Keratinocyte (primary cell): ENCODE results near the gene CAMP. TPM values are rescaled to one million over a fixed set of nuclear protein-coding genes. Genes with fewer than 3 reads are reported as not detected.

Experiments used
- DNase-seq: peaks from one replicate; pipeline ENCODE4 v3.0.0-alpha.2; 2011; ENCODE audit warnings: low read depth, missing footprints, low spot score
- FAIRE-seq: peaks from 2 replicates; lab custom pipeline; 2011; peaks lifted over from hg19 to GRCh38; lab: Jason Lieb, UNC
- H2AFZ ChIP-seq: 2 replicates; pipeline ENCODE4 v1.6.0; 2012; ENCODE audit warnings: low read length, control low read depth, inconsistent platforms; ENCODE audit not compliant: control insufficient read depth
- H3K27ac ChIP-seq: 2 replicates; pipeline ENCODE4 v1.5.1; 2011; ENCODE audit warnings: low read length; ENCODE audit not compliant: control insufficient read depth, insufficient read depth
- H3K27me3 ChIP-seq: 3 replicates; pipeline ENCODE4 v1.6.0; 2011; ENCODE audit warnings: low read length; ENCODE audit not compliant: control insufficient read depth, insufficient read depth; ENCODE audit errors: extremely low read depth
- H3K36me3 ChIP-seq, 2 experiments: 2 replicates in 1 of 2; 3 replicates in 1 of 2; pipeline ENCODE4 v1.5.1; 2011; ENCODE audit warnings: low read length in 2 of 2, mild to moderate bottlenecking in 1 of 2; ENCODE audit not compliant: control insufficient read depth in 2 of 2, insufficient read depth in 2 of 2; ENCODE audit errors: extremely low read depth in 1 of 2
- H3K4me1 ChIP-seq: 3 replicates; pipeline ENCODE4 v1.5.1; 2011; ENCODE audit warnings: low read length; ENCODE audit not compliant: control insufficient read depth, insufficient read depth; ENCODE audit errors: extremely low read depth
- H3K4me2 ChIP-seq: 3 replicates; pipeline ENCODE4 v1.6.0; 2011; ENCODE audit warnings: low read depth, low read length; ENCODE audit not compliant: control insufficient read depth, insufficient read depth; ENCODE audit errors: extremely low read depth
- H3K4me3 ChIP-seq, 3 experiments: fragments of 200-600 bp in 1 of 3; sonication (generic) in 1 of 3; 2 replicates in 2 of 3; 3 replicates in 1 of 3; pipeline ENCODE4 v1.5.1; 2011 to 2016; ENCODE audit warnings: low read length in 3 of 3, mild to moderate bottlenecking in 3 of 3, control low read depth in 2 of 3, inconsistent platforms in 1 of 3, low read depth in 1 of 3, mixed read lengths in 1 of 3, mixed run types in 1 of 3, moderate library complexity in 1 of 3; ENCODE audit not compliant: control insufficient read depth in 2 of 3, insufficient read depth in 2 of 3; ENCODE audit errors: extremely low read depth in 1 of 3
- H3K79me2 ChIP-seq: 2 replicates; pipeline ENCODE4 v1.6.0; 2012; ENCODE audit warnings: low read length; ENCODE audit not compliant: control insufficient read depth, insufficient read depth
- H3K9ac ChIP-seq: 3 replicates; pipeline ENCODE4 v1.6.0; 2011; ENCODE audit warnings: low read length; ENCODE audit not compliant: control insufficient read depth, insufficient read depth; ENCODE audit errors: extremely low read depth
- H3K9me1 ChIP-seq: 3 replicates; pipeline ENCODE4 v1.6.0; 2011; ENCODE audit warnings: low read length; ENCODE audit not compliant: control insufficient read depth, insufficient read depth; ENCODE audit errors: extremely low read depth
- H3K9me3 ChIP-seq: 2 replicates; pipeline ENCODE4 v1.5.1; 2012; ENCODE audit warnings: low read depth, low read length; ENCODE audit not compliant: control insufficient read depth
- H4K20me1 ChIP-seq: 3 replicates; pipeline ENCODE4 v1.6.0; 2011; ENCODE audit warnings: low read length; ENCODE audit not compliant: control insufficient read depth, insufficient read depth; ENCODE audit errors: extremely low read depth
- CTCF ChIP-seq, 3 experiments: IDR thresholded peaks in 1 of 3; conservative IDR thresholded peaks in 1 of 3; optimal IDR thresholded peaks in 1 of 3; 2 replicates in 2 of 3; 3 replicates in 1 of 3; pipeline versions ENCODE3 to v1.5.1; 2011; ENCODE audit warnings: low read length in 3 of 3, mild to moderate bottlenecking in 3 of 3, moderate library complexity in 2 of 3, control low read depth in 1 of 3, inconsistent platforms in 1 of 3; ENCODE audit not compliant: insufficient read depth in 2 of 3; ENCODE audit errors: extremely low read depth in 1 of 3
- EZH2 ChIP-seq: IDR thresholded peaks from one replicate; pipeline ENCODE4 v1.6.1; 2012; ENCODE audit warnings: inconsistent platforms, mild to moderate bottlenecking, low read length, moderate library complexity
- dilution Hi-C: fragments of 300-500 bp; cut with MboI; formaldehyde crosslinking; loops from one replicate; pipeline ENCODE4 v1.7.0; 2020; ENCODE audit warnings: low sequenced_read_pairs; ENCODE audit not compliant: extremely low pct_ligation_motif_present
- polyA plus RNA-seq, 5 experiments: library from polyadenylated mRNA; depleted of rRNA in 3 of 5; stranded (reverse) in 3 of 5; stranded (forward) in 1 of 5; unstranded in 1 of 5; fragments of >200 nt; gene quantifications; 1 replicate in 1 of 5; 2 replicates in 3 of 5; 3 replicates in 1 of 5; pipeline versions ENCODE4 v1.2.1 to v1.2.3, GENCODE V29; 2011 to 2012; ENCODE audit warnings: missing spikeins in 2 of 5, low read depth in 1 of 5, low replicate concordance in 1 of 5

CAMP gene
- polyA plus RNA-seq, 1 donor (not counting 4 experiments of a cell fraction or from before 2014, with no cell fraction given), result 0.66 TPM

GRCh38 chr3:48232734-48233133 is 9.4 kb downstream of the CAMP start:
- H3K9me3 ChIP-seq, result no peaks in the 10 kb centered on the region
- FAIRE-seq, result no peak
- no peak overlapping the region for H3K4me3 ChIP-seq
- no peak for DNase-seq
- no peaks in the 10 kb centered on the region for H3K27me3 ChIP-seq
- H3K4me1 ChIP-seq, result peaks cover 3% of the 10 kb centered on the region
- H3K79me2 ChIP-seq, result no peaks in the 10 kb centered on the region
- no peak overlapping the region for H3K27ac ChIP-seq
- H3K36me3 ChIP-seq, result no peaks in the 10 kb centered on the region
- no peak overlapping the region for H2AFZ ChIP-seq
- no peak overlapping the region for H3K9ac ChIP-seq
- peak overlapping the region; percentile 35 for H3K4me2 ChIP-seq
- dilution Hi-C loops, result no loop called here
- TF ChIP-seq CTCF (optimal IDR thresholded peaks at IDR 0.05 in 1 of 3, IDR thresholded peaks at IDR 0.05 in 1 of 3, conservative IDR thresholded peaks at IDR 0.05 in 1 of 3; ENCODE audit: extremely low read depth in 1 of 3, insufficient read depth in 2 of 3, low read length in 3 of 3) (peak; percentile 29 to 93 (median 60)), EZH2 (no peak)
- no peaks in the 10 kb centered on the region for H3K9me1 ChIP-seq
- H4K20me1 ChIP-seq, result no peaks in the 10 kb centered on the region

- Histone ChIP-seq H3K36me3 (no peaks in the 10 kb centered on the region), H3K9me3 (no peaks in the 10 kb centered on the region), H3K4me2 (no peak overlapping the region), H3K4me1 (peaks cover 3% of the 10 kb centered on the region), H3K4me3 (no peak overlapping the region), H3K27me3 (no peaks in the 10 kb centered on the region), H3K9me1 (no peaks in the 10 kb centered on the region), H3K9ac (no peak overlapping the region), H3K27ac (no peak overlapping the region), H2AFZ (no peak overlapping the region), H4K20me1 (no peaks in the 10 kb centered on the region), H3K79me2 (no peaks in the 10 kb centered on the region)
- DNase-seq (no peak), FAIRE-seq (no peak)
- TF ChIP-seq CTCF (optimal IDR thresholded peaks at IDR 0.05 in 1 of 3, IDR thresholded peaks at IDR 0.05 in 1 of 3, conservative IDR thresholded peaks at IDR 0.05 in 1 of 3; ENCODE audit: extremely low read depth in 1 of 3, insufficient read depth in 2 of 3, low read length in 3 of 3) (no peak), EZH2 (no peak)
- dilution Hi-C loops, result no loop called here
Measured at GRCh38 chr3:48233542-48233941, 10.2 kb downstream of the CAMP start.
